GM19468 (cell line): ENCODE data around the gene TLE5.

Source experiments
- ATAC-seq: cut with Tn5 transposase; IDR thresholded peaks from one replicate; pipeline ENCODE4 v1.9.1; 2021; ENCODE audit warnings: mild to moderate bottlenecking, moderate library complexity, moderate number of reproducible peaks; ENCODE audit not compliant: unreplicated experiment; ENCODE audit errors: extremely low read depth

The TLE5 gene

GRCh38 chr19:3062165-3063105 is at the start of gene TLE5:
Gene TLE5 (minus strand): TSS chr19:3062495. CDS start chr19:3062200, 295 bp downstream.
- ATAC-seq = no peak

GRCh38 chr19:3111586-3112247 is 49.4 kb upstream of the TLE5 start:
- ATAC-seq = no peak

GRCh38 chr19:3110126-3110825 is 48.0 kb upstream of the TLE5 start:
- ATAC-seq = no peak

GRCh38 chr19:3109491-3109890 is 47.2 kb upstream of the TLE5 start:
- ATAC-seq = no peak

- no peak for ATAC-seq
These were observed 46.5 kb upstream of the TLE5 start for GRCh38 chr19:3108775-3109174.

GRCh38 chr19:3107658-3108057 is 45.4 kb upstream of the TLE5 start:
- ATAC-seq = no peak

GRCh38 chr19:3106509-3107141 is 44.3 kb upstream of the TLE5 start:
- ATAC-seq = no peak

- ATAC-seq = no peak
These were observed 43.6 kb upstream of the TLE5 start for GRCh38 chr19:3105641-3106508.

GRCh38 chr19:3104708-3104983 is 42.4 kb upstream of the TLE5 start:
- no peak for ATAC-seq

GRCh38 chr19:3102239-3103140 is 40.2 kb upstream of the TLE5 start:
- ATAC-seq = no peak

GRCh38 chr19:3100747-3101730 is 38.7 kb upstream of the TLE5 start:
- no peak for ATAC-seq

GRCh38 chr19:3100331-3100730 is 38.0 kb upstream of the TLE5 start:
- no peak for ATAC-seq

GRCh38 chr19:3099347-3100145 is 37.3 kb upstream of the TLE5 start:
- ATAC-seq = no peak

- no peak for ATAC-seq
These were observed 36.4 kb upstream of the TLE5 start for GRCh38 chr19:3098515-3099346.

GRCh38 chr19:3098141-3098514 is 35.8 kb upstream of the TLE5 start:
- no peak for ATAC-seq

GRCh38 chr19:3097442-3097871 is 35.2 kb upstream of the TLE5 start:
- ATAC-seq = no peak
